GM12878 (cell line): ENCODE measurements around the gene RRAGD. TPM values are rescaled to one million over a fixed set of nuclear protein-coding genes. Genes with fewer than 3 reads are reported as not detected.

Experiments used
- BACH1 ChIP-seq: fragments of 450-650 bp; IDR thresholded peaks from 2 replicates; pipeline ENCODE4 v1.6.1; 2017; ENCODE audit warnings: mild to moderate bottlenecking, borderline replicate concordance
- BCL11A ChIP-seq: IDR thresholded peaks from 2 replicates; pipeline ENCODE4 v1.6.1; 2011; ENCODE audit warnings: low read depth, low read length
- BRCA1 ChIP-seq: IDR thresholded peaks from 2 replicates; pipeline ENCODE4 v1.6.1; 2011; ENCODE audit warnings: low read depth, low read length, improper control_type of control experiment
- CEBPB ChIP-seq, 2 experiments: fragments of 150-350 bp in 1 of 2; IDR thresholded peaks; 2 replicates each; pipeline ENCODE4 v1.6.1; 2012 to 2014; ENCODE audit warnings: low read depth in 2 of 2, low read length in 2 of 2, borderline replicate concordance in 1 of 2, inconsistent platforms in 1 of 2
- CHD2 ChIP-seq: IDR thresholded peaks from 2 replicates; pipeline ENCODE4 v1.6.1; 2011; ENCODE audit warnings: low read depth, low read length, improper control_type of control experiment, borderline replicate concordance
- CHD4 ChIP-seq: fragments of 200-600 bp; sonication (generic); IDR thresholded peaks from 2 replicates; pipeline ENCODE4 v1.6.1; 2016; ENCODE audit warnings: mild to moderate bottlenecking
- DPF2 ChIP-seq: fragments of 450-650 bp; IDR thresholded peaks from 2 replicates; pipeline ENCODE4 v1.6.1; 2017; ENCODE audit warnings: mild to moderate bottlenecking
- FOXK2 ChIP-seq: fragments of 450-650 bp; IDR thresholded peaks from 2 replicates; pipeline ENCODE4 v1.6.1; 2017; ENCODE audit warnings: mild to moderate bottlenecking, moderate library complexity
- GATAD2B ChIP-seq: fragments of 450-650 bp; conservative IDR thresholded peaks from 2 replicates; pipeline ENCODE4 v1.6.1; 2017; ENCODE audit warnings: low read depth, mild to moderate bottlenecking, moderate library complexity
- IKZF1 ChIP-seq: fragments of 450-650 bp; conservative IDR thresholded peaks from 2 replicates; pipeline ENCODE4 v1.6.1; 2017; ENCODE audit warnings: antibody characterized with exemption, mild to moderate bottlenecking
- KAT2A ChIP-seq: conservative IDR thresholded peaks from 2 replicates; pipeline ENCODE4 v1.6.1; 2011; ENCODE audit warnings: low read depth, low read length; ENCODE audit not compliant: control insufficient read depth
- KLF5 ChIP-seq: fragments of 450-650 bp; IDR thresholded peaks from 2 replicates; pipeline ENCODE4 v1.6.1; 2014; ENCODE audit warnings: mild to moderate bottlenecking; ENCODE audit not compliant: partially characterized antibody
- MEF2B ChIP-seq: fragments of 450-650 bp; IDR thresholded peaks from 2 replicates; pipeline ENCODE4 v1.6.1; 2018; ENCODE audit warnings: mild to moderate bottlenecking, moderate library complexity; ENCODE audit not compliant: partially characterized antibody, poor library complexity, severe bottlenecking
- NFXL1 ChIP-seq: fragments of 450-650 bp; IDR thresholded peaks from 2 replicates; pipeline ENCODE4 v1.6.1; 2017; ENCODE audit warnings: antibody characterized with exemption, mild to moderate bottlenecking, borderline replicate concordance
- NFYA ChIP-seq: IDR thresholded peaks from 2 replicates; pipeline ENCODE4 v1.6.1; 2011; ENCODE audit warnings: low read depth, mild to moderate bottlenecking, low read length, improper control_type of control experiment, borderline replicate concordance
- NR2C1 ChIP-seq: fragments of 450-650 bp; IDR thresholded peaks from 2 replicates; pipeline ENCODE4 v1.6.1; 2017; ENCODE audit warnings: antibody characterized with exemption, mild to moderate bottlenecking, moderate library complexity
- POLR2AphosphoS2 ChIP-seq: IDR thresholded peaks from 2 replicates; pipeline ENCODE4 v1.6.1; 2011; ENCODE audit warnings: low read depth, mild to moderate bottlenecking, low read length, improper control_type of control experiment, moderate library complexity
- RCOR1 ChIP-seq: conservative IDR thresholded peaks from 2 replicates; pipeline ENCODE4 v1.6.1; 2012; ENCODE audit warnings: low read depth, low read length, improper control_type of control experiment
- RFX5 ChIP-seq: IDR thresholded peaks from 2 replicates; pipeline ENCODE4 v1.6.1; 2011; ENCODE audit warnings: low read depth, low read length, improper control_type of control experiment
- SIN3A ChIP-seq: IDR thresholded peaks from 2 replicates; pipeline ENCODE4 v1.6.1; 2012; ENCODE audit warnings: low read depth, low read length, improper control_type of control experiment
- SMARCA5 ChIP-seq: fragments of 450-650 bp; IDR thresholded peaks from 2 replicates; pipeline ENCODE4 v1.6.1; 2017; ENCODE audit warnings: mild to moderate bottlenecking
- STAT1 ChIP-seq: fragments of 450-650 bp; conservative IDR thresholded peaks from 2 replicates; pipeline ENCODE4 v1.6.1; 2014; ENCODE audit warnings: antibody characterized with exemption, mild to moderate bottlenecking
- TAF1 ChIP-seq: IDR thresholded peaks from 2 replicates; pipeline ENCODE4 v1.6.1; 2011; ENCODE audit warnings: mild to moderate bottlenecking, low read depth, low read length, borderline replicate concordance
- TCF7 ChIP-seq: IDR thresholded peaks from 2 replicates; pipeline ENCODE4 v1.6.1; 2014; ENCODE audit warnings: antibody characterized with exemption, borderline replicate concordance
- YY1 ChIP-seq: IDR thresholded peaks from 2 replicates; pipeline ENCODE4 v1.6.1; 2011; ENCODE audit warnings: low read depth, mild to moderate bottlenecking, low read length
- ZNF24 ChIP-seq: fragments of 450-650 bp; IDR thresholded peaks from 2 replicates; pipeline ENCODE4 v1.6.1; 2017; ENCODE audit warnings: antibody characterized with exemption, mild to moderate bottlenecking
- ZNF274 ChIP-seq: IDR thresholded peaks from one replicate; pipeline ENCODE4 v1.8.0; 2011; ENCODE audit not compliant: insufficient read length, insufficient read depth
- ZZZ3 ChIP-seq: IDR thresholded peaks from 2 replicates; pipeline ENCODE4 v1.6.1; 2011; ENCODE audit warnings: low read depth; ENCODE audit not compliant: control insufficient read depth, insufficient read length
- polyA plus RNA-seq, 11 experiments: library from polyadenylated mRNA; depleted of rRNA in 4 of 11; unstranded in 6 of 11; stranded (reverse) in 5 of 11; fragments of >200 nt; fragmentation: Nextera tagmentation in 4 of 11; fragmentation: Illumina TruSeq in 1 of 11; extraction: Ambion mirVana in 4 of 11; extraction: Trizol in 1 of 11; gene quantifications; 1 replicate in 1 of 11; 2 replicates in 10 of 11; pipeline versions ENCODE4 v1.2.1 to v1.2.3, GENCODE V29; 2011 to 2016; ENCODE audit warnings: inconsistent platforms in 2 of 11, missing spikeins in 2 of 11, low read depth in 1 of 11
- total RNA-seq, 4 experiments: library from RNA; depleted of rRNA in 3 of 4; stranded (reverse); fragments of >200 nt in 3 of 4; fragmentation: Illumina TruSeq in 1 of 4; extraction: Trizol in 1 of 4; gene quantifications; 2 replicates each; pipeline versions ENCODE4 v1.2.1 to v1.2.3, GENCODE V29; 2013 to 2021
- TF ChIP-seq, protein P1 (sequence below): fragments of 150-350 bp; IDR thresholded peaks from 2 replicates; pipeline ENCODE4 v1.6.1; 2014; ENCODE audit warnings: mild to moderate bottlenecking, low read depth, low read length
- TF ChIP-seq, protein P2 (sequence below): IDR thresholded peaks from 2 replicates; pipeline ENCODE4 v1.6.1; 2012; ENCODE audit warnings: low read depth, low read length, improper control_type of control experiment

RRAGD gene
- total and polyA plus RNA-seq, 10 of the 15 experiments (the other 5 are each of a cell fraction or from before 2014, with no cell fraction given): 4.6 to 17.4 (median 8.5) TPM

- TF ChIP-seq NFYA (no peak), BACH1 (peak; percentile 98), GATAD2B (peak; percentile 74), ZNF24 (peak; percentile 77; the same call in 1 of the 2 replicates), STAT1 (no peak), RCOR1 (peak; percentile 86; the same call in 1 of the 2 replicates), CEBPB (IDR thresholded peaks at IDR 0.05; ENCODE audit: borderline replicate concordance in 1 of 2, low read depth in 2 of 2, low read length in 2 of 2) (peak; percentile 15 to 82; a peak in 1 of 4 replicates), MEF2B (peak; percentile 88), FOXK2 (no peak), RFX5 (no peak), ZZZ3 (no peak), CHD2 (peak; percentile 62; the same call in 1 of the 2 replicates), ZNF274 (no peak), NFXL1 (no peak), KLF5 (peak; percentile 71), POLR2AphosphoS2 (no peak), BCL11A (peak; percentile 100), YY1 (peak; percentile 50; the same call in 1 of the 2 replicates), BRCA1 (no peak), SMARCA5 (no peak), DPF2 (peak; percentile 100), NR2C1 (0 out of 2 replicates have a peak, but pooled peaks have one; percentile 6), TAF1 (no peak), SIN3A (no peak), IKZF1 (peak; percentile 98), CHD4 (no peak), KAT2A (no peak), TCF7 (no peak)
- TF ChIP-seq, protein P1, sequence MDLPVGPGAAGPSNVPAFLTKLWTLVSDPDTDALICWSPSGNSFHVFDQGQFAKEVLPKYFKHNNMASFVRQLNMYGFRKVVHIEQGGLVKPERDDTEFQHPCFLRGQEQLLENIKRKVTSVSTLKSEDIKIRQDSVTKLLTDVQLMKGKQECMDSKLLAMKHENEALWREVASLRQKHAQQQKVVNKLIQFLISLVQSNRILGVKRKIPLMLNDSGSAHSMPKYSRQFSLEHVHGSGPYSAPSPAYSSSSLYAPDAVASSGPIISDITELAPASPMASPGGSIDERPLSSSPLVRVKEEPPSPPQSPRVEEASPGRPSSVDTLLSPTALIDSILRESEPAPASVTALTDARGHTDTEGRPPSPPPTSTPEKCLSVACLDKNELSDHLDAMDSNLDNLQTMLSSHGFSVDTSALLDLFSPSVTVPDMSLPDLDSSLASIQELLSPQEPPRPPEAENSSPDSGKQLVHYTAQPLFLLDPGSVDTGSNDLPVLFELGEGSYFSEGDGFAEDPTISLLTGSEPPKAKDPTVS: no peak
- TF ChIP-seq, protein P2, sequence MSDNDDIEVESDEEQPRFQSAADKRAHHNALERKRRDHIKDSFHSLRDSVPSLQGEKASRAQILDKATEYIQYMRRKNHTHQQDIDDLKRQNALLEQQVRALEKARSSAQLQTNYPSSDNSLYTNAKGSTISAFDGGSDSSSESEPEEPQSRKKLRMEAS: no peak
These were observed 24.4 kb downstream of the RRAGD start (continued) for GRCh38 chr6:89387516-89388201.
